G401 (cell line): ENCODE data around the gene ICAM1. TPM values are rescaled to one million over a fixed set of nuclear protein-coding genes. Genes with fewer than 3 reads are reported as not detected.
"Not testable (repeated sequence)": the region's sequence is repeated elsewhere in the genome, so short reads cannot be mapped to it uniquely, and the experiment has no call there.

Source experiments
- DNase-seq: peaks from one replicate; pipeline ENCODE4 v3.0.0-alpha.2; 2015; ENCODE audit warnings: low spot score
- in situ Hi-C: cut with HindIII; loops from 2 replicates; pipeline ENCODE4 v1.10.0; 2016; ENCODE audit warnings: low sequenced_read_pairs, mixed read lengths
- total RNA-seq: library from RNA; depleted of rRNA; stranded (reverse); fragments of >200 nt; shearing (Covaris generic); gene quantifications from 2 replicates; pipeline ENCODE4 v1.2.3, GENCODE V29; 2014; rRNA removed

ICAM1 gene
- total RNA-seq, result 14.5 and 16.9 TPM in 2 replicates

- in situ Hi-C loops, result no loop called here
- no peak for DNase-seq
Observed at GRCh38 chr19:10270616-10271394, at the start of gene ICAM1. Gene ICAM1, plus strand, starts transcription at chr19:10271120. Its CDS starts 40 bp downstream, at chr19:10271160.

- DNase-seq, result no peak
- in situ Hi-C loops, result no loop called here
Observed at GRCh38 chr19:10222201-10222890, 48.6 kb upstream of the ICAM1 start.

GRCh38 chr19:10223488-10224213 lies 47.3 kb upstream of the ICAM1 start:
- in situ Hi-C loops, result no loop called here
- DNase-seq, result no peak

DNA sequence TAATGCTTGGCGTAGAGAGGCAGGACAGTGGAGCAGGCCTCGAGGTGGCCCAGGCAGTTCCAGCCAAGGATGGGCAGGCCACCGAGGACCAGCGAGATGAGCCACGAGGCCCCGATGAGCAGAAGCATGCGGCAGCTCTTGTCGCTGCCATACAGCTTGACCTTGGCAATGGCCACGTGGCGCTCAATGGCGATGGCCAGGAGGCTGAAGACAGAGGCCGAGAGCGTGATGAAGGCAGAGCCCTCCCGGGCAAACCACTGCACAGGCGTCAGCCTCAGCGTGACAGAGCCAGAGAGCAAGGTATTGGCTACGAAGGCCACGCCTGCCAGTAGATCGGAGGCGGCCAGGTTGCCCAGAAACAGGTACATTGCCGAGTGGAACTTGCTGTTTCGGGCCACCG lies 46.6 kb upstream of the ICAM1 start:
- in situ Hi-C loops, result no loop called here
- DNase-seq, result no peak

DNA sequence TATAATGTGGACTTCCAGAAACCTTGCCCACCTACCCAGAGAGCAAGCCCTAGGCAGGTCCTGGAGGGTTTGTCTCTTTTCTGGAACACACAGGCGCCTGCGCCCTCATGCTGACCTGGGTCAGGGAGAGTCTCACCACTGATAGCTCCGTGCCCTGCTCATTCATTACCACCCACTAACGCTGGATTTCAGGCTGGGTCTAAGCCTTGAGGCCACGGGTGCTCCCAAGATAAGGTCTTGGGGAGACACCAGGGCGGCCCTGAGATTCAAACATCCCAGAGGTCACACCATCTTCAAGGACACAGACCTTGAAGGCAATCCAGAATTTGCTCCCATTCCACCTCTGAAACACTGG lies 44.9 kb upstream of the ICAM1 start:
- in situ Hi-C loops, result no loop called here
- no peak for DNase-seq

DNA sequence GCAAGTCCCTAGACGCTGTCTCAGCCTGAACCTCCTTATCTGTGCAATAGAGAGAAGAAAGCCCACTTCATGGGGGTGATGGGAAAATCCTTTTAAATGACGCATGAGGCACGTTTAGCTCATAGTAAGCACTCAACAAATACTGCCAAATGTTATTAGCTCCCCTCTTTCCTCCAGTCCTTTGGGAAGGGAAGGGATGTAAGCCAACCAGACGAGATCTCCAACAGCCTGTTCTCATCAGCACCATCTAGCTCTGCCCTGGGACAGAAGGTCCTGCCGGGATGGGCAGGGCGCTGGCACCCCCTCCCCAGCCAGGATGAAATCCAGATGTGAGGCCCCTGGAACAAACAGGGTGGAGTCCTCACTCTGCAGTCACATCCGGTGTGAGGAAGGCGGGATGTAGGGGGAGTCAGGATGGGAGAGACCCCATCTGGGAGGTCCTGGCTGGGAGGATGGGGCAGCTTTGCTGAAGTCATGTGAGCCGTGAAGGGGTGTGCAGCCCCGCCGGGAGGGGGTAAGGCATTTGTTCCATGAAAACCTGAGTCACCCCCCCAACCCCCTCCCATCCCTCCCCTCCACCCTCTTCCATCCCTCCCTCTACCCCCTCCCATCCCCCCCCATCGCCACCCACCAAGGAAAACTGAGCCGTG lies 44.4 kb upstream of the ICAM1 start:
- in situ Hi-C loops, result no loop called here
- DNase-seq, result no peak

DNA sequence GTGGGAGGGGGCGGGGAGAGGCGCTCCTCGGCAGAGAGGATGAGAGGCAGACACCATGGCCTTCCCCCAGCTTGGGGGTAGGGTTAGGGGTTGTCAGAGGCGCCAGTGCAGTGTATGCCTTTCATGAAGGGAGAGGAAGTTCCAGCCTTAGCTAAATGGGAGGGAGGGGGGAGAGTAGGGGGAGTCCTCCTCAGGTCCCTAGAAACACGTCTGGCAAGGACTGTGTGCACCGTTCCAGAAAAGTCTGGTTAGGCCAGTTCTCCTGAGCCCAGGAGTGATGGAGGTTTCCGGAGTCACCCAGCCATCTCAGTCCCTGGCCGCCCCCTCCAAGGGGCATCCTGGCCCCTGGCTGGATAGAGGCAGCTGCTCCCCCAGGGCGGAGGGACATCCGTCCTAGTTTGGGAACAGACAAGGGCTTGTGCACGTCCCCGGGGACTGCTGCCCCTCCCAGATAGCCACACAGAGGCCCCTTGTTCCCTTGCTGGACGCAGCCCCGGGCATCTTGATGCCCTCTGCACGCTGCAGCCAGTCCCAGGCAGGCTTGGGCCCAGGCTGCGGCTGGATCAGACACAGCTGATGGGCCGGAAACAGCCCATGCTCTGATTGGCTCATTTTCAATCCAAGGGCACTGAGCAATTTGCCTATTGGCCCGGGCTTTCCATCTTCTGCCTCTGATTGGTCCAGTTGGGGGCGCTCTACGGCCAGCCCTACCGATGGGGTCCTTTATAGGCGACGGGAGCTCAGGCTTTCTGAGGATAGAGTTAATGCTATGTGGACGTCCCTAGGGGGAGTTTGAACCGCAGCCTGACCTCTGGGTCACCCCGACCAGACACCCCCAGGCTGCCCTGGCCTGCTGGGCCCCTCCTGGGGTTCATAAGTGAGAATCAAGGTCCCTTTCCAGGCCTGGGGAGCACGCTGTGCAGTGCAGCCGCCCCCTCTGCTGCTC lies 43.6 kb upstream of the ICAM1 start:
- in situ Hi-C loops, result no loop called here
- peak; percentile 17 for DNase-seq

DNA sequence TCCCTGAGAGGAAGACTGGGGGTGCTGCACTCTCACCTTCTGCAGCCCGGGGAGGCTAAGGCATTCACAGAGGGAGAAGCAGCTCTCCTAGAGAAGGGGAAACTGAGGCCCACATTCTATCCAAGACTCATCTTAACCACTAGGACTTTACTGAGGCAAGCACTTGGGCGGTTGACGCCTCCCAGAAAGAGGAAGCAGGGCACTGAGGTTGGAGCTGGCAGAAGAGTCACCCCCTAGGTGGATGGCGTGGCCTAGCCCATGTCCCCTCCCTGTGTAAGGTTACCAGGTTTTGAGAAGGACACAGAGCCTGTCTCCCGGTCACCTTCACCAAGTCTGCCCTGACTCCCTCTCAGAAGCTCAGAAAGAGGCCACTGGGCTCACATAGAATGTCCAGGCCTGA lies 42.5 kb upstream of the ICAM1 start:
- DNase-seq, result no peak

GRCh38 chr19:10228920-10229319 lies 42.0 kb upstream of the ICAM1 start:
- peak; percentile 25 for DNase-seq
- in situ Hi-C loops, result no loop called here

More for the DNA sequence above, 42.5 kb upstream of the ICAM1 start:
- in situ Hi-C loops, result no loop called here

GRCh38 chr19:10230173-10230860 lies 40.6 kb upstream of the ICAM1 start:
- in situ Hi-C loops, result no loop called here
- DNase-seq, result no peak

GRCh38 chr19:10230861-10231611 lies 39.9 kb upstream of the ICAM1 start, which contains the start of gene S1PR2:
Gene S1PR2, minus strand, starts transcription at chr19:10231331. Its CDS starts 6,426 bp downstream, at chr19:10224905.
- peak; percentile 25 for DNase-seq
- in situ Hi-C loops, result no loop called here

DNA sequence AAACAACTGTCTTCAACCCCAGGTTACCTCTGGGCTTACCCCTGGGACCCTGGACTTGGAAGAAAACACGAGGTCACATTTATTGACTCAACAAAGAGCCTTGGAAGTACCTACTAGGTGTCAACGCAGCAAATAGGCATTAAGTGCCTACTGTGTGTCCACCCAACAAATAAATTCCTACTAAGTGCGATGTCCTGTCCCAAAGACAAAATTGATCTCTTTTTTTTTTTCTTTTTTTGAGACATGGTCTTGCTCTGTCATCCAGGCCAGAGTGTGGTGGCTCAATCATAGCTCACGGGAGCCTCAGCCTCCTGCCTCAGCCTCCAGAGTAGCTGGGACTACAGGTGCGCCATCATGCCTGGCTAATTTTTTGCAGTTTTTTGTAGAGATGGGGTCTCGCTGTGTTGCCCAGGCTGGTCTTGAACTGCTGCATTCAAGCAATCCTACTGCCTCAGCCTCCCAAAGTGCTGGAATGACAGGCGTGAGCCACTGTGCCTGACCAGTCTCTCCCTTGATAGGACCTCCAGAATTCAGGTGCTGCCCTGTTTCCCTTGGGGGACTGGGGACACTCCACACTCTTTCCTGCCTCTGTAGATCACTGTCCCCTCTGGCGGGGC lies 39.2 kb upstream of the ICAM1 start:
- no peak for DNase-seq
- in situ Hi-C loops, result no loop called here

- no peak for DNase-seq
Observed at GRCh38 chr19:10233946-10234345, 37.0 kb upstream of the ICAM1 start.

GRCh38 chr19:10235003-10235402 lies 35.9 kb upstream of the ICAM1 start:
- in situ Hi-C loops, result no loop called here
- no peak for DNase-seq

More at GRCh38 chr19:10233946-10234345, 37.0 kb upstream of the ICAM1 start:
- in situ Hi-C loops, result no loop called here

DNA sequence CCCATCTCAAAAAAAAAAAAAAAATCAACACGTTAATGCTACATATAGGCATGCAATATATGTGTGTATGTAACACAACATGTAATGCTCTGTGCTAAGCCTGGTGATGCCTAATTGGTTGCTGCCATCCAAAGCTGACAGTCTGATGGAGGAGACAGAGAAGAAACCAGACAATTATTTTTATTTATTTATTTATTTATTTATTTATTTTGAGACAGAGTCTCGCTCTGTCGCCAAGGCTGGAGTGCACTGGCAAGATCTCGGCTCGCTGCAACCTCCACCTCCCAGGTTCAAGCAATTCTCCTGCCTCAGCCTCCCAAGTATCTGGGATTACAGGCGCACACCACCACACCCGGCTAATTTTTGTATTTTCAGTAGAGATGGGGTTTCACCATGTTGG lies 35.5 kb upstream of the ICAM1 start:
- DNase-seq, in situ Hi-C loops: not testable (repeated sequence)

- in situ Hi-C loops, result no loop called here
- DNase-seq, result no peak
Observed at GRCh38 chr19:10237702-10238101, 33.2 kb upstream of the ICAM1 start.
